ENCODE measurements around the gene GOLGA6L9.
"Not testable (repeated sequence)": the region's sequence is repeated elsewhere in the genome, so short reads cannot be mapped to it uniquely, and the experiment has no call there.

DNA sequence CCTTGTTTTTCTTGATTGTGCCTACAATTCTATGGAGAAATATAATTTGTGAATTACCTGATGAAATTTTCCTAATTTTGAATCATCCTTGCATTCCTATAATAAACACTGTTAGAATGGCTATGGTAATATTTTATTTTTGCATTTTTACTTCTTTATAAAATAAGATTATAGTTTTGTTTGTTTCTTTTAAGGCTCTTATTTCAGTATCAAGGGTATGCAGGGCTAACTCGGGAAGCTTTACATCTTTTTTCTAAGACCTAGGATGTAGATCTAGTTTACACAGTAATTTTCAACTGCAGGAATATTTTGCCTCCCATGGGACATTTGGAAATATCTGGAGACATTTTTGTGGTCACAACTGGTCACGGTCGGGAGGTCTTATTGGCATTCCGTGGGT, 33.8 kb upstream of the GOLGA6L9 start:
- not testable (repeated sequence) for TF ChIP-seq CTCF, POLR2A (IDR thresholded peaks at IDR 0.05)
